ENCODE data around the gene SNAP29.
A peak's percentile ranks its signal among the peaks of the same experiment; 100 is the strongest.
"Not testable (repeated sequence)": the region's sequence is repeated elsewhere in the genome, so short reads cannot be mapped to it uniquely, and the experiment has no call there.

SNAP29 gene

DNA sequence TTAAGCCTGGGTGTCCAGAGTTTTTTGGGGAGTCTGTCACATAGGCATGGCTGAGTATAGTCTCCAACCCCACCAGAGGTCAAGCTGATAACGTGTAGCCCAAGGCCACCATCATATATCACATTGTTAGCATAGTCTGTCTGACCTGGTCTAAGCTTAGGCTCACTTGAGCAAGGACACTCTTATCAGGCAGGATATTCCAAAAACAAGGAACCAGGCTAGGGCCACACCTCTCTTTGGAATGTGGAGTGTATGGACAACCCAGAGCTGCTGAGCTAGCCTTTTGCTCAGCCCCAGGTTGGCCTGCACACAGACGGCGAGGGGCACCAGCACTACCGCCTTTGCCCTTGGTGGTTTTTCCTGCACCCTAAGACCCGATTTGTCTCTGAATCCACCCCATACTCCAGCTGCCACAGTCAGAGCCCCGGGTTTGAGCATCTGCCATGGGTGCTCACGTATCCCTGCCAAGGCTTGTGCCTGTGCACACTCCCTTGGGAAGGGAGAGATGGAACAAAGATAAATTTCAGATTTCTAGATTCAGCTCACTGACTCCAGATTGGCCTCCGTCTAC lies 7.2 kb downstream of the SNAP29 start:
- DNase-seq = no peak

- no peak for DNase-seq
Measured at GRCh38 chr22:20866736-20867135, 7.9 kb downstream of the SNAP29 start.

GRCh38 chr22:20867179-20868024 lies 8.6 kb downstream of the SNAP29 start:
- DNase-seq = peak in 15 of 56 donors; percentile 5 to 35 (median 22)

- no peak for DNase-seq
Measured at GRCh38 chr22:20868025-20868962, 9.5 kb downstream of the SNAP29 start.

GRCh38 chr22:20869234-20869633 lies 10.4 kb downstream of the SNAP29 start:
- DNase-seq = no peak

- DNase-seq = no peak
Measured at GRCh38 chr22:20873214-20873613, 14.4 kb downstream of the SNAP29 start.

- DNase-seq = no peak
Measured at GRCh38 chr22:20875296-20875695, 16.5 kb downstream of the SNAP29 start.

DNA sequence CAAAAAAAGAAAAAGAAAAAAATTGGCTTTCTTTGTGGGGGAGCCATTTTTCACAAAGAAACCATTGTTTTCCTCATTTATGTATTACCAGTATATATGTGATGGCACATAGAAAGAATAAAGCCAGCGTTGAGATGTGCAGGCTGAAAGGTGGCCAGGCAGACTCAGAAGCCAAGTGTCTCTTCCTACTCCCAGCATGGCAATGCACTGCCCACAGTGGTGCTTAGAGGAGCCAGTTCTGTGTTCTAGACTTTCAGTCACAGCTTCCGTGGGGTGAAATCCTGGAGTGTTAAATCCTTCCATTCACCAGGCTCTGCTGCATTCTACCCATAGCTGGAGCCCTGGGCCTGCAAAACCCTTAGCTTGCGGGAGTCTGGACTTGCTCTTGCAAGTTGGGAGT lies 18.9 kb downstream of the SNAP29 start:
- no peak for DNase-seq

DNA sequence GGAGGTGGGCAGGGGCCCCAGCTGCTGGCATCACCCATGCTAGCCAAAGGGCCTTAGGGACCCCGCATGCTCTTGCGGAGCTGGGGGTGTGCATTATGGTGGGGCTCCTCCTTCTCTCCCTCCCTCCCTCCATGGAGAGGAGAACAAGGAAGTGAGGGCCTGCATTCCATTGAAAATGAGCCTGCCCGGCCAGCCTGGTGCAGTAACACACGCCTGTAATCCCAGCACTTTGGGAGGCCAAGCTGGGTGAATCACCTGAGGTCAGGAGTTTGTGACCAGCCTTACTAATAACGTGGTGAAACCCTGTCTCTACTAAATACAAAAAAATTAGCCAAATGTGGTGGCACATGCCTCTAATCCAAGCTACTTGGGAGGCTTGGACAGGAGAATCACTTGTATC lies 22.4 kb downstream of the SNAP29 start:
- no peak for DNase-seq

GRCh38 chr22:20881869-20882815 lies 23.3 kb downstream of the SNAP29 start:
- no peak for DNase-seq

DNA sequence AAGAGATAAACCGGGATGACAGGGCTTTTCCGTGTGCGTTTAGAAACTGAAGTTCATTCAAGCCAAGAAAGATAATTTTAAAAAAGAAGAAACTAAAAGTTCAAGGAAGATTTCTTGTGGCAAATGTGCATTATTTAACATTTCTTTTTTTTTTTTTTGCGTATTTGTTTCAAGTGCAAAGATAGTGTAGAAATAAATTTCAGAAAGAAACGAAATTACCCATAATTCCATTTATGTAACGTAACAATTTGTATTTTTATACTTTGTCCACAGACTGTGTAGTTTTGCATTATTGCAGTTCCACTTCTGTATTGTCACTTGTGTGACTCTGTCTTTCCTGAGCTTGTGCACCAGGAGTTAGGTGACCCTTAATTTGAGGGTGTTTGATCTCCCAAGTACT lies 24.0 kb downstream of the SNAP29 start:
- DNase-seq = no peak

GRCh38 chr22:20884454-20884853 lies 25.6 kb downstream of the SNAP29 start:
- no peak for DNase-seq

DNA sequence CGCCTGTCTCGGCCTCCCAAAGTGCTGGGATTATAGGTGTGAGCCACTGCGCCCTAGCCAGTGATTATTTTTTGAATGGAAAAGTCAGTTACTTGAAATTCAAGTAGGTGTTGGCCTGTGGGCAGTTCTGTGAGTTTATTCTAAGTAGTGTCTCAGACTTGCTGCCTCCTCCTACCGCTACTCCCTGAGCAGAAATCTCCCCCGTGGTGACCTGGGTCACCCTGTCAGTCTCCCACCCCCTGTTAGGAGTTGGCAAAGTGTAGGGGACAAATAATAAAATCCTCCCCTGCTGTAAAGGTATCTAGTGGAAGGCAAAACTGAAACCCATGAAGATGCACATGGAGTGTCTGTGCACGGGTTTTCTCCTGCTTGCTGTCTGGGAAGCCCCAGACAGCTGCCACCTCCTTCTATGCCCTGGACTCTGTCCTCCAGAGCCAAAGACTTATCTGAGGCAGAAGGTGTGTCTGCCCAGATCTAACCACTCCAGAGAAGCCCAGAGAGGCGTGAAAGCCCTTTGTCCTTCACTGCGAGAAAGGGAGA lies 26.3 kb downstream of the SNAP29 start:
- no peak for DNase-seq

GRCh38 chr22:20885557-20886323 lies 26.9 kb downstream of the SNAP29 start:
- DNase-seq = peak in 52 of 56 donors; percentile 8 to 81 (median 48)

GRCh38 chr22:20887375-20887774 lies 28.6 kb downstream of the SNAP29 start:
- DNase-seq = no peak

- no peak for DNase-seq
Measured at GRCh38 chr22:20889025-20889704, 30.4 kb downstream of the SNAP29 start.

DNA sequence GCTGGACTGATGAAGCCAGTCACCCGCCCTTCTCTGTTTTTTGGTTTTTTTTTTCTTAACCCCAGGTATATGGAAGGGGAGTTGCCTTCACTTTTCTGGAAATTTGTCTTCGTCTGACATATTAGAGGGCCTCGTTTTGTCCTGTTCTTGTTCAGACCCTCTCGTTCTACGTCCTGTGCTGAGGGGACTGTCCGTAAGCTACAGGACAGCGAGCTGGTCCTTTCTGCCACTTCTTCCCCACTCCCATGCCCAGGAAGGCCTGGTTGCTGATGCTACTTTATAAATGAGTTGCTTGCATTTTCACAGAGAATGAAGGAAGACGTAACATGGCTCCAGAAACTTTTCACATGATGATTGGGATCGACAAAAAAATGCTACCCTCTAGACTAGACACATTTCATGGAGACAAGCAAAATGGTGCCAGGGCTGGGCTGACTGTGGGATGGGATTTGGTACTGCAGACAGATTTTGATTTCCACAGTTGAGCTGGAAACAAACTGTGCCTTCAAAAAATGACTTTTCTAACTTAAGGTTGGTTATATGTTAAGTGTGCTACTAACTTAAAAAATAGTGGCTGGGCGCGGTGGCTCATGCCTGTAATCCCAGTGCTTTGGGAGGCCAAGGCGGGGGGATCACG lies 31.2 kb downstream of the SNAP29 start:
- DNase-seq = no peak

DNA sequence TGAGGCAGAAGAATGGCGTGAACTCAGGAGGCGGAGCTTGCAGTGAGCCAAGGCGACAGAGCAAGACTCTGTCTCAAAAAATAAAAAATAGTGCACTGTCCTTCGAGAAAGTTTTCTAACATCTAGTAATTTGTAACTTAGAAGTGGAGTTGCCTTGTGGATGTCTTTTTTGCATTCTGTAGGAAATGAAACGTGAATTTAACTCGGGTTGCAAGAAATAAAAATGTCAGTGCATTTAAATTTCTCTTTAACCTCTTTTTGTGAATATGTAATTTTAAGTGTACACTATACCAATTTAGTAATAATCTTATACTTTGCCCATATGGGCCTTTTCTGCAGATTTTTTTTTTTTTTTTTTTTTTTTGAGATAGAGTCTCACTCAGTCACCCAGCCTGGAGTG lies 32.2 kb downstream of the SNAP29 start:
- DNase-seq = no peak

- not testable (repeated sequence) for DNase-seq
Measured at GRCh38 chr22:20897737-20898136, 38.9 kb downstream of the SNAP29 start.

Measured in amygdala (tissue), 56 donors.